ENCODE measurements around the gene GALM. TPM values are rescaled to one million over a fixed set of nuclear protein-coding genes. Genes with fewer than 3 reads are reported as not detected.

GALM gene
- total RNA-seq: 100 to 1,000 TPM in 1 of 4 donors, 10 to 100 TPM in 1, 1 to 10 TPM in 2; 6.2 to 104 (median 14.8) TPM

GRCh38 chr2:38665854-38666555 lies at the start of gene GALM:
GALM (plus strand) TSS chr2:38666114; CDS start chr2:38666162, 48 bp downstream.
- peak within 1 kb of the TSS; percentile 54 to 55 for H3K4me3 ChIP-seq
- peak; percentile 85 to 91 for DNase-seq
- peak within 1 kb of the TSS; percentile 79 for H3K27ac ChIP-seq
- H3K27me3 ChIP-seq: no peaks in the 10 kb centered on the region
- TF ChIP-seq CTCF (IDR thresholded peaks at IDR 0.05) (peak in 1 of 4 experiments; percentile 53), POLR2A (IDR thresholded peaks at IDR 0.05) (peak; percentile 45 to 60)
- intact Hi-C loops (cut with DNase I; ENCODE audit: low total_unique reads): no loop called here
- no peaks in the 10 kb centered on the region for H3K4me1 ChIP-seq
- H3K36me3 ChIP-seq: no peaks in the 10 kb centered on the region
- H3K9me3 ChIP-seq: no peaks in the 10 kb centered on the region

DNA sequence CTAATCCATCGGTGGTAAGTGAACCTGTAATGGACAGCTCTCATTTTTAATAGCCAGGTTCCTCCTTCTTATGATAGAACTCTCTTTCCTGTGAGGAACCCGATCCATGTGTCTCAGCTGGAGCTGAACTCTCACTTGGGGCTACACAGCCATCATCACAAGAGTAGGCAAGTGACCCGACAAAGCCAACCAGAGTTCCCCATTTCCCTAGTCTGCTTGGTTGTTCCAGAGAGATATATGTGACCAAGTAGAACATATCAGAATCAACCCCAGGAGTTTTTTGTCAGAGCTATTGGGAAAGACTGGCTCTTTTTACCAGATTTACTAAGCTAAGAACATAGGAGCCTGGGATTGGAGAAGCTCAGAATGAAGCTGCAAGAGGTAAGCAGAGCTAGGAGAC lies 48.6 kb upstream of the GALM start:
- no peak for DNase-seq
- Histone ChIP-seq H3K4me1 (no peaks in the 10 kb centered on the region), H3K4me3 (no peak overlapping the region), H3K27ac (no peak overlapping the region), H3K36me3 (no peaks in the 10 kb centered on the region), H3K27me3 (no peaks in the 10 kb centered on the region), H3K9me3 (no peaks in the 10 kb centered on the region)
- TF ChIP-seq CTCF (IDR thresholded peaks at IDR 0.05): no peak
- no peak for TF ChIP-seq POLR2A (IDR thresholded peaks at IDR 0.05)
- intact Hi-C loops (cut with DNase I; ENCODE audit: low total_unique reads): no loop called here

DNA sequence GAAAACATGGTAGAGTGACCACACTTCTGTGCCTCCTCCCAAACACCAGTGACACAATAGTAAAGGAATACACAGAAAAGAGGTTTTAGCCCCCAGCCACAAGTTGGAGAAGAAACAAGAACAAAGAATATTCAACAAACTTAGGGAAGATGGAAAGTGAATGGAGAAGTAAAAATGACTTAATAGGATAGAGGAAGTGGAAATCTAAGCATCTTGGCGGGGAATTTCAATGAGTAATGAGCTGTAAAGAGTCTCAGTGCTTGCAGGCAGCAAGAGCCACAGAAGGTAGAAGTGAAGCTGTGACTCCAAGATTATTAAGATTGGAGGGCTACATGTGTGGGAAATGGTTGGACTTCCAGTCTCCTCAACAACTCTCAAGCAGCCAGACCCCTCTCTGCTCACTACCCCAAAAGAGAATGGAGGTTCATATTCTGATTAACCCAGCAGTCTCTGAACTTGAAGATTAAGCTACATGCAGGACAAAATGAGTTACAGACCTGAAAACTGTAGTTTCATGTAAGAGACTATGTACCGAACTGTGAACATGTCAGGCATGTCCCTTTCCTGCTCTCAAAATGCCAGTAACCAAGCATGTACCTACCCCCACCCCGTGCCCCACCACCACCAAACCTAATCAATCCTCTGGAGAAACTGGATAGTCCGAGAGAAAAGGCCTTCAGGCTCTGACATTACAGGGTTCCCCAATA lies 46.3 kb upstream of the GALM start:
- Histone ChIP-seq H3K36me3 (no peaks in the 10 kb centered on the region), H3K4me3 (no peak overlapping the region), H3K9me3 (no peaks in the 10 kb centered on the region), H3K4me1 (no peaks in the 10 kb centered on the region), H3K27me3 (no peaks in the 10 kb centered on the region), H3K27ac (no peak overlapping the region)
- intact Hi-C loops (cut with DNase I; ENCODE audit: low total_unique reads): no loop called here
- TF ChIP-seq POLR2A (IDR thresholded peaks at IDR 0.05): no peak
- TF ChIP-seq CTCF (IDR thresholded peaks at IDR 0.05): no peak
- DNase-seq: no peak

- Histone ChIP-seq H3K4me1 (no peaks in the 10 kb centered on the region), H3K27ac (no peak overlapping the region), H3K4me3 (no peak overlapping the region), H3K36me3 (no peaks in the 10 kb centered on the region), H3K9me3 (no peaks in the 10 kb centered on the region), H3K27me3 (no peaks in the 10 kb centered on the region)
- no peak for TF ChIP-seq POLR2A (IDR thresholded peaks at IDR 0.05)
- TF ChIP-seq CTCF (IDR thresholded peaks at IDR 0.05): no peak
- intact Hi-C loops (cut with DNase I; ENCODE audit: low total_unique reads): no loop called here
- no peak for DNase-seq
Observed at GRCh38 chr2:38620282-38620977, 45.5 kb upstream of the GALM start.

DNA sequence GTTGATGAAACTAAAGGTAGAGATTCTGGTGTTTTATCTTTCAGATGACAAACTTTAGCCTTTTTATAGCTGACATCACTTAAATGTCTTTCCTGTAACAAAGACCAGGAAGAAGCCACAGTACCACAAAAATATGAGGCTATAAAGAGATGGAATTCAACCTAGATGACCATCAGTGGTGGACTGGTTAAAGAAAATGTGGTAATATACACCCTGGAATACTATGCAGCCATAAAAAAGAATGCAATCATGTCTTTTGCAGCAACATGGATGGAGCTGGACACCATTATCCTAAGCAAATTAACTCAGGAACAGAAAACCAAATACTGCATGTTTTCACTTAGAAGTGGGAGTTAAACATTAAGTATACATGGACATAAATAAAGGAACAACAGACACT lies 44.9 kb upstream of the GALM start:
- no peaks in the 10 kb centered on the region for H3K4me1 ChIP-seq
- DNase-seq: no peak
- no peaks in the 10 kb centered on the region for H3K27me3 ChIP-seq
- H3K9me3 ChIP-seq: no peaks in the 10 kb centered on the region
- H3K36me3 ChIP-seq: no peaks in the 10 kb centered on the region
- intact Hi-C loops (cut with DNase I; ENCODE audit: low total_unique reads): no loop called here
- H3K27ac ChIP-seq: no peak overlapping the region
- H3K4me3 ChIP-seq: no peak overlapping the region
- TF ChIP-seq POLR2A (IDR thresholded peaks at IDR 0.05): no peak
- TF ChIP-seq CTCF (IDR thresholded peaks at IDR 0.05): no peak

Measured in uterus (tissue), 4 donors.